ENCODE data around the gene CLIC1. TPM values are rescaled to one million over a fixed set of nuclear protein-coding genes. Genes with fewer than 3 reads are reported as not detected.

The CLIC1 gene
- total RNA-seq = 281 and 648 TPM in 2 replicates

GRCh38 chr6:31736021-31736767, at the start of gene CLIC1:
TSS of gene CLIC1 (minus strand) at chr6:31736530. CDS start at chr6:31736300, 230 bp downstream.

GRCh38 chr6:31776989-31777666, 40.8 kb upstream of the CLIC1 start, which contains the start of gene VWA7:
TSS of gene VWA7 (minus strand) at chr6:31777328. CDS start at chr6:31776779, 549 bp downstream.

GRCh38 chr6:31762356-31762755, 26.0 kb upstream of the CLIC1 start, which contains the start of gene SAPCD1:
TSS of gene SAPCD1 (plus strand) at chr6:31762656. CDS start at chr6:31763055, 399 bp downstream.

GRCh38 chr6:31739639-31740396, 3.5 kb upstream of the CLIC1 start, which contains the start of gene MSH5:
TSS of gene MSH5 (plus strand) at chr6:31740005. CDS start at chr6:31740467, 462 bp downstream.

GRCh38 chr6:31728767-31729514, 7.4 kb downstream of the CLIC1 start, which contains the start of gene DDAH2:
TSS of gene DDAH2 (minus strand) at chr6:31729299. CDS start at chr6:31729161, 138 bp downstream.

GRCh38 chr6:31723245-31723979, 12.9 kb downstream of the CLIC1 start, which contains the start of gene MPIG6B:
TSS of gene MPIG6B (plus strand) at chr6:31723373. CDS start at chr6:31723384, 11 bp downstream.

GRCh38 chr6:31721351-31722020, 14.8 kb downstream of the CLIC1 start, which contains the start of gene LY6G6C:
TSS of gene LY6G6C (minus strand) at chr6:31721746. CDS start at chr6:31721679, 67 bp downstream.

GRCh38 chr6:31715022-31715958, 21.0 kb downstream of the CLIC1 start, which contains the start of gene LY6G6D:
TSS of gene LY6G6D (plus strand) at chr6:31715348. CDS start at chr6:31715356, 8 bp downstream.

GRCh38 chr6:31706599-31706998, 29.7 kb downstream of the CLIC1 start, which contains the start of gene LY6G6F:
TSS of gene LY6G6F (plus strand) at chr6:31706866. CDS start at chr6:31706907, 41 bp downstream.

GRCh38 chr6:31702819-31703716, 33.3 kb downstream of the CLIC1 start, which contains the start of gene ABHD16A:
TSS of gene ABHD16A (minus strand) at chr6:31703324. CDS start at chr6:31703281, 43 bp downstream.

Other genes starting within 250 kb of the CLIC1 start
- 1.8 and 23.1 TPM in 2 replicates for gene MICB, start 238.4 kb downstream of the CLIC1 start, total RNA-seq
- not detected in 2 replicates for gene MCCD1, start 207.6 kb downstream of the CLIC1 start, total RNA-seq
- gene DDX39B, start 194.5 kb downstream of the CLIC1 start, total RNA-seq = 517 and 600 TPM in 2 replicates
- 4.1 and 5.9 TPM in 2 replicates for gene ATP6V1G2, start 189.9 kb downstream of the CLIC1 start, total RNA-seq
- gene NFKBIL1, start 188.9 kb downstream of the CLIC1 start, total RNA-seq = 17.8 and 24.4 TPM in 2 replicates
- not detected in 2 replicates for gene LTA, start 164.2 kb downstream of the CLIC1 start, total RNA-seq
- not detected in 2 replicates for gene TNF, start 161.0 kb downstream of the CLIC1 start, total RNA-seq
- gene LTB, start 154.1 kb downstream of the CLIC1 start, total RNA-seq = 0.91 TPM in 1 of 2 replicates, not detected in the other
- gene LST1, start 150.3 kb downstream of the CLIC1 start, total RNA-seq = 0.08 TPM in 1 of 2 replicates, not detected in the other
- gene NCR3, start 143.5 kb downstream of the CLIC1 start, total RNA-seq = not detected in 2 replicates
- gene AIF1, start 121.3 kb downstream of the CLIC1 start, total RNA-seq = not detected in 2 replicates
- gene PRRC2A, start 115.8 kb downstream of the CLIC1 start, total RNA-seq = 80.5 and 92.3 TPM in 2 replicates
- 217 and 269 TPM in 2 replicates for gene BAG6, start 83.9 kb downstream of the CLIC1 start, total RNA-seq
- gene APOM, start 80.6 kb downstream of the CLIC1 start, total RNA-seq = 1.8 and 3.0 TPM in 2 replicates
- 16.0 and 18.2 TPM in 2 replicates for gene C6orf47, start 75.8 kb downstream of the CLIC1 start, total RNA-seq
- gene GPANK1, start 71.5 kb downstream of the CLIC1 start, total RNA-seq = 20.8 and 34.9 TPM in 2 replicates
- 297 and 307 TPM in 2 replicates for gene CSNK2B, start 70.5 kb downstream of the CLIC1 start, total RNA-seq
- gene LY6G5B, start 66.6 kb downstream of the CLIC1 start, total RNA-seq = 0.91 and 2.1 TPM in 2 replicates
- 0.64 and 1.4 TPM in 2 replicates for gene LY6G5C, start 55.5 kb downstream of the CLIC1 start, total RNA-seq
- 28.1 and 28.7 TPM in 2 replicates for gene ABHD16A, start 33.2 kb downstream of the CLIC1 start, total RNA-seq
- gene LY6G6F, start 29.7 kb downstream of the CLIC1 start, total RNA-seq = not detected in 2 replicates
- gene LY6G6D, start 21.2 kb downstream of the CLIC1 start, total RNA-seq = not detected in 2 replicates
- not detected in 2 replicates for gene LY6G6C, start 14.8 kb downstream of the CLIC1 start, total RNA-seq
- not detected in 2 replicates for gene MPIG6B, start 13.2 kb downstream of the CLIC1 start, total RNA-seq
- gene DDAH2, start 7.2 kb downstream of the CLIC1 start, total RNA-seq = 41.9 and 42.4 TPM in 2 replicates
- 5.0 and 10.5 TPM in 2 replicates for gene MSH5, start 3.5 kb upstream of the CLIC1 start, total RNA-seq
- gene SAPCD1, start 26.1 kb upstream of the CLIC1 start, total RNA-seq = not detected in 2 replicates
- 0.13 TPM in 1 of 2 replicates, not detected in the other for gene VWA7, start 40.8 kb upstream of the CLIC1 start, total RNA-seq
- 44.4 and 93.2 TPM in 2 replicates for gene VARS1, start 59.2 kb upstream of the CLIC1 start, total RNA-seq
- 75.9 and 82.9 TPM in 2 replicates for gene LSM2, start 70.4 kb upstream of the CLIC1 start, total RNA-seq
- gene HSPA1L, start 78.8 kb upstream of the CLIC1 start, total RNA-seq = 0.48 and 0.78 TPM in 2 replicates
- gene HSPA1A, start 79.0 kb upstream of the CLIC1 start, total RNA-seq = 54.6 and 130 TPM in 2 replicates
- gene HSPA1B, start 91.2 kb upstream of the CLIC1 start, total RNA-seq = 56.9 and 72.9 TPM in 2 replicates
- gene NEU1, start 126.3 kb upstream of the CLIC1 start, total RNA-seq = 47.8 and 53.7 TPM in 2 replicates
- 1.0 TPM in 1 of 2 replicates, not detected in the other for gene SLC44A4, start 142.5 kb upstream of the CLIC1 start, total RNA-seq
- gene EHMT2, start 161.2 kb upstream of the CLIC1 start, total RNA-seq = 43.0 and 43.1 TPM in 2 replicates
- 2.0 and 2.1 TPM in 2 replicates for gene ZBTB12, start 165.6 kb upstream of the CLIC1 start, total RNA-seq
- 0.65 and 4.8 TPM in 2 replicates for gene C2, start 191.2 kb upstream of the CLIC1 start, total RNA-seq
- gene CFB, start 209.6 kb upstream of the CLIC1 start, total RNA-seq = 5.2 and 10.7 TPM in 2 replicates
- 80.6 and 127 TPM in 2 replicates for gene NELFE, start 222.4 kb upstream of the CLIC1 start, total RNA-seq
- gene SKIC2, start 222.6 kb upstream of the CLIC1 start, total RNA-seq = 40.0 and 43.1 TPM in 2 replicates
- gene DXO, start 235.6 kb upstream of the CLIC1 start, total RNA-seq = 13.3 and 24.6 TPM in 2 replicates
- 0.52 and 13.6 TPM in 2 replicates for gene C4A, start 245.5 kb upstream of the CLIC1 start, total RNA-seq